ENCODE results near the gene GASK1A. TPM values are rescaled to one million over a fixed set of nuclear protein-coding genes. Genes with fewer than 3 reads are reported as not detected.

The GASK1A gene
- total and polyA plus RNA-seq, 2 experiments from 2014 or later = 2.6 to 11.1 TPM

DNA sequence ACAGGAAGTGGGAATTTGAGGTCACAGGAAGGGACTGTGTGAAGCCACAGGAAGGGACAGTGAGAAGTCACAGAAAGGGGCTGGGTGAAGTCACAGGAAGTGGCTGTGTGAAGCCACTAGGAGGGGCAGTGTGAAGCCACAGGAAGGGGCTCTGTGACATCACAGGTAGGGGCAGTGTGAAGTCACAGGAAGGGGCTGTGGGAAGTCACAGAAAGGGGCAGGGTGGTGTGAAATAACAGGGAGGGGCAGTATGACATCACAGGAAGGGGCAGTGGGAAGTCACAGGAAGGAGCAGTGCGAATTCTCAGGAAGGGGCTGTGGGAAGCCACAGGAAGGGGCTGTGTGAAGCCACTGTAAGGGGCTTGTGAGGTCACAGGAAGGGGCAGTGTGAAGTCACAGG is 35.8 kb downstream of the GASK1A start:
- no peak overlapping the region for H3K4me3 Mint-ChIP-seq
- DNase-seq (ENCODE audit: low spot score) (no peak), ATAC-seq (no peak)
- H3K4me1 Mint-ChIP-seq = no peaks in the 10 kb centered on the region
- Histone ChIP-seq H3K27me3 (ENCODE audit: insufficient read depth) (no peaks in the 10 kb centered on the region), H3K27ac (ENCODE audit: low read depth) (no peak overlapping the region), H3K36me3 (ENCODE audit: insufficient read depth) (no peaks in the 10 kb centered on the region), H3K9me2 (ENCODE audit: insufficient read depth) (0 out of 2 replicates have a peak, but pooled peaks cover 3% of the 10 kb centered on the region), H3K4me3 (no peak overlapping the region), H4K20me1 (replicated peaks; ENCODE audit: insufficient read depth) (no peaks in the 10 kb centered on the region), H3K4me1 (ENCODE audit: insufficient read depth) (no peaks in the 10 kb centered on the region), H2AFZ (no peak overlapping the region), H3F3A (replicated peaks; ENCODE audit: low read depth) (no peaks in the 10 kb centered on the region), H3K4me2 (no peak overlapping the region), H3K79me2 (replicated peaks; ENCODE audit: insufficient read depth) (no peaks in the 10 kb centered on the region)
- no peaks in the 10 kb centered on the region for H3K27me3 Mint-ChIP-seq (ENCODE audit: insufficient read depth, low read depth, poor library complexity)
- H3K36me3 Mint-ChIP-seq (ENCODE audit: low read depth) = no peaks in the 10 kb centered on the region; the same call in 2 of the 3 replicates
- TF ChIP-seq JUNB (IDR thresholded peaks at IDR 0.05; ENCODE audit: unreplicated experiment) (no peak), EZH2 (IDR thresholded peaks at IDR 0.05; ENCODE audit: low read depth, unreplicated experiment) (no peak), NANOG (IDR thresholded peaks at IDR 0.05; ENCODE audit: borderline replicate concordance) (no peak), POLR2AphosphoS5 (IDR thresholded peaks at IDR 0.05; ENCODE audit: low read depth) (no peak)
- TF ChIP-seq, protein P1, sequence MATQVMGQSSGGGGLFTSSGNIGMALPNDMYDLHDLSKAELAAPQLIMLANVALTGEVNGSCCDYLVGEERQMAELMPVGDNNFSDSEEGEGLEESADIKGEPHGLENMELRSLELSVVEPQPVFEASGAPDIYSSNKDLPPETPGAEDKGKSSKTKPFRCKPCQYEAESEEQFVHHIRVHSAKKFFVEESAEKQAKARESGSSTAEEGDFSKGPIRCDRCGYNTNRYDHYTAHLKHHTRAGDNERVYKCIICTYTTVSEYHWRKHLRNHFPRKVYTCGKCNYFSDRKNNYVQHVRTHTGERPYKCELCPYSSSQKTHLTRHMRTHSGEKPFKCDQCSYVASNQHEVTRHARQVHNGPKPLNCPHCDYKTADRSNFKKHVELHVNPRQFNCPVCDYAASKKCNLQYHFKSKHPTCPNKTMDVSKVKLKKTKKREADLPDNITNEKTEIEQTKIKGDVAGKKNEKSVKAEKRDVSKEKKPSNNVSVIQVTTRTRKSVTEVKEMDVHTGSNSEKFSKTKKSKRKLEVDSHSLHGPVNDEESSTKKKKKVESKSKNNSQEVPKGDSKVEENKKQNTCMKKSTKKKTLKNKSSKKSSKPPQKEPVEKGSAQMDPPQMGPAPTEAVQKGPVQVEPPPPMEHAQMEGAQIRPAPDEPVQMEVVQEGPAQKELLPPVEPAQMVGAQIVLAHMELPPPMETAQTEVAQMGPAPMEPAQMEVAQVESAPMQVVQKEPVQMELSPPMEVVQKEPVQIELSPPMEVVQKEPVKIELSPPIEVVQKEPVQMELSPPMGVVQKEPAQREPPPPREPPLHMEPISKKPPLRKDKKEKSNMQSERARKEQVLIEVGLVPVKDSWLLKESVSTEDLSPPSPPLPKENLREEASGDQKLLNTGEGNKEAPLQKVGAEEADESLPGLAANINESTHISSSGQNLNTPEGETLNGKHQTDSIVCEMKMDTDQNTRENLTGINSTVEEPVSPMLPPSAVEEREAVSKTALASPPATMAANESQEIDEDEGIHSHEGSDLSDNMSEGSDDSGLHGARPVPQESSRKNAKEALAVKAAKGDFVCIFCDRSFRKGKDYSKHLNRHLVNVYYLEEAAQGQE (IDR thresholded peaks at IDR 0.05; ENCODE audit: unreplicated experiment) = no peak
- TF ChIP-seq, protein P2, sequence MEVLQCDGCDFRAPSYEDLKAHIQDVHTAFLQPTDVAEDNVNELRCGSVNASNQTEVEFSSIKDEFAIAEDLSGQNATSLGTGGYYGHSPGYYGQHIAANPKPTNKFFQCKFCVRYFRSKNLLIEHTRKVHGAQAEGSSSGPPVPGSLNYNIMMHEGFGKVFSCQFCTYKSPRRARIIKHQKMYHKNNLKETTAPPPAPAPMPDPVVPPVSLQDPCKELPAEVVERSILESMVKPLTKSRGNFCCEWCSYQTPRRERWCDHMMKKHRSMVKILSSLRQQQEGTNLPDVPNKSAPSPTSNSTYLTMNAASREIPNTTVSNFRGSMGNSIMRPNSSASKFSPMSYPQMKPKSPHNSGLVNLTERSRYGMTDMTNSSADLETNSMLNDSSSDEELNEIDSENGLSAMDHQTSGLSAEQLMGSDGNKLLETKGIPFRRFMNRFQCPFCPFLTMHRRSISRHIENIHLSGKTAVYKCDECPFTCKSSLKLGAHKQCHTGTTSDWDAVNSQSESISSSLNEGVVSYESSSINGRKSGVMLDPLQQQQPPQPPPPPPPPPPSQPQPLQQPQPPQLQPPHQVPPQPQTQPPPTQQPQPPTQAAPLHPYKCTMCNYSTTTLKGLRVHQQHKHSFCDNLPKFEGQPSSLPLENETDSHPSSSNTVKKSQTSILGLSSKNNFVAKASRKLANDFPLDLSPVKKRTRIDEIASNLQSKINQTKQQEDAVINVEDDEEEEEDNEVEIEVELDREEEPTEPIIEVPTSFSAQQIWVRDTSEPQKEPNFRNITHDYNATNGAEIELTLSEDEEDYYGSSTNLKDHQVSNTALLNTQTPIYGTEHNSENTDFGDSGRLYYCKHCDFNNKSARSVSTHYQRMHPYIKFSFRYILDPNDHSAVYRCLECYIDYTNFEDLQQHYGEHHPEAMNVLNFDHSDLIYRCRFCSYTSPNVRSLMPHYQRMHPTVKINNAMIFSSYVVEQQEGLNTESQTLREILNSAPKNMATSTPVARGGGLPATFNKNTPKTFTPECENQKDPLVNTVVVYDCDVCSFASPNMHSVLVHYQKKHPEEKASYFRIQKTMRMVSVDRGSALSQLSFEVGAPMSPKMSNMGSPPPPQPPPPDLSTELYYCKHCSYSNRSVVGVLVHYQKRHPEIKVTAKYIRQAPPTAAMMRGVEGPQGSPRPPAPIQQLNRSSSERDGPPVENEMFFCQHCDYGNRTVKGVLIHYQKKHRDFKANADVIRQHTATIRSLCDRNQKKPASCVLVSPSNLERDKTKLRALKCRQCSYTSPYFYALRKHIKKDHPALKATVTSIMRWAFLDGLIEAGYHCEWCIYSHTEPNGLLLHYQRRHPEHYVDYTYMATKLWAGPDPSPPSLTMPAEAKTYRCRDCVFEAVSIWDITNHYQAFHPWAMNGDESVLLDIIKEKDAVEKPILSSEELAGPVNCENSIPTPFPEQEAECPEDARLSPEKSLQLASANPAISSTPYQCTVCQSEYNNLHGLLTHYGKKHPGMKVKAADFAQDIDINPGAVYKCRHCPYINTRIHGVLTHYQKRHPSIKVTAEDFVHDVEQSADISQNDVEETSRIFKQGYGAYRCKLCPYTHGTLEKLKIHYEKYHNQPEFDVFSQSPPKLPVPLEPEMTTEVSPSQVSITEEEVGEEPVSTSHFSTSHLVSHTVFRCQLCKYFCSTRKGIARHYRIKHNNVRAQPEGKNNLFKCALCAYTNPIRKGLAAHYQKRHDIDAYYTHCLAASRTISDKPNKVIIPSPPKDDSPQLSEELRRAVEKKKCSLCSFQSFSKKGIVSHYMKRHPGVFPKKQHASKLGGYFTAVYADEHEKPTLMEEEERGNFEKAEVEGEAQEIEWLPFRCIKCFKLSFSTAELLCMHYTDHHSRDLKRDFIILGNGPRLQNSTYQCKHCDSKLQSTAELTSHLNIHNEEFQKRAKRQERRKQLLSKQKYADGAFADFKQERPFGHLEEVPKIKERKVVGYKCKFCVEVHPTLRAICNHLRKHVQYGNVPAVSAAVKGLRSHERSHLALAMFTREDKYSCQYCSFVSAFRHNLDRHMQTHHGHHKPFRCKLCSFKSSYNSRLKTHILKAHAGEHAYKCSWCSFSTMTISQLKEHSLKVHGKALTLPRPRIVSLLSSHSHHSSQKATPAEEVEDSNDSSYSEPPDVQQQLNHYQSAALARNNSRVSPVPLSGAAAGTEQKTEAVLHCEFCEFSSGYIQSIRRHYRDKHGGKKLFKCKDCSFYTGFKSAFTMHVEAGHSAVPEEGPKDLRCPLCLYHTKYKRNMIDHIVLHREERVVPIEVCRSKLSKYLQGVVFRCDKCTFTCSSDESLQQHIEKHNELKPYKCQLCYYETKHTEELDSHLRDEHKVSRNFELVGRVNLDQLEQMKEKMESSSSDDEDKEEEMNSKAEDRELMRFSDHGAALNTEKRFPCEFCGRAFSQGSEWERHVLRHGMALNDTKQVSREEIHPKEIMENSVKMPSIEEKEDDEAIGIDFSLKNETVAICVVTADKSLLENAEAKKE (CRISPR knock-in tag; IDR thresholded peaks at IDR 0.05) = no peak
- no peak overlapping the region for H3K27ac Mint-ChIP-seq
- no peaks in the 10 kb centered on the region for H3K9me3 Mint-ChIP-seq

All from GM23338 (cell line).